Activated T-helper 17 cell treated with anti-CD3 and anti-CD28 coated beads, Interleukin-2, amount 50 U/mL, for 72 hours (primary cell): ENCODE data around the gene FSTL4. TPM values are rescaled to one million over a fixed set of nuclear protein-coding genes. Genes with fewer than 3 reads are reported as not detected.

Source experiments
- ATAC-seq: fragments of 150-1000 bp; cut with Tn5 transposase; replicated peaks from 2 replicates; pipeline ENCODE4 v1.10.0; 2021; ENCODE audit warnings: mild to moderate bottlenecking, moderate library complexity
- H3K27ac Mint-ChIP-seq: one replicate; pipeline ENCODE4 v1.8.0; 2022; ENCODE audit warnings: mixed read lengths
- H3K27me3 Mint-ChIP-seq: one replicate; pipeline ENCODE4 v1.8.0; 2022; ENCODE audit warnings: mixed read lengths
- H3K36me3 Mint-ChIP-seq: one replicate; pipeline ENCODE4 v1.8.0; 2022; ENCODE audit warnings: low read depth, mild to moderate bottlenecking, mixed read lengths
- H3K4me1 Mint-ChIP-seq: one replicate; pipeline ENCODE4 v1.8.0; 2022; ENCODE audit warnings: mixed read lengths
- H3K4me3 Mint-ChIP-seq: one replicate; pipeline ENCODE4 v1.8.0; 2022; ENCODE audit warnings: mild to moderate bottlenecking, mixed read lengths
- H3K9me3 Mint-ChIP-seq: one replicate; pipeline ENCODE4 v1.8.0; 2022; ENCODE audit warnings: mixed read lengths
- total RNA-seq, 2 donors: library from RNA; stranded (reverse); gene quantifications; one replicate each; pipeline ENCODE4 v1.2.3, GENCODE V29; 2022

FSTL4 gene
- total RNA-seq, 2 donors from 2014 or later: 0.24 TPM; not detected in 1

- no peaks in the 10 kb centered on the region for H3K9me3 Mint-ChIP-seq
- no peak overlapping the region for H3K4me3 Mint-ChIP-seq
- ATAC-seq: no peak
- no peak overlapping the region for H3K27ac Mint-ChIP-seq
- no peaks in the 10 kb centered on the region for H3K36me3 Mint-ChIP-seq
- no peaks in the 10 kb centered on the region for H3K27me3 Mint-ChIP-seq
- no peaks in the 10 kb centered on the region for H3K4me1 Mint-ChIP-seq
Observed at GRCh38 chr5:133266966-133267365, 345.4 kb downstream of the FSTL4 start.

- no peaks in the 10 kb centered on the region for H3K4me1 Mint-ChIP-seq
- H3K27ac Mint-ChIP-seq: no peak overlapping the region
- no peaks in the 10 kb centered on the region for H3K9me3 Mint-ChIP-seq
- H3K27me3 Mint-ChIP-seq: no peaks in the 10 kb centered on the region
- H3K36me3 Mint-ChIP-seq: no peaks in the 10 kb centered on the region
- H3K4me3 Mint-ChIP-seq: no peak overlapping the region
- no peak for ATAC-seq
Observed at GRCh38 chr5:133266527-133266878, 345.8 kb downstream of the FSTL4 start.

- no peak for ATAC-seq
- no peak overlapping the region for H3K27ac Mint-ChIP-seq
- no peaks in the 10 kb centered on the region for H3K36me3 Mint-ChIP-seq
- H3K9me3 Mint-ChIP-seq: no peaks in the 10 kb centered on the region
- H3K4me1 Mint-ChIP-seq: no peaks in the 10 kb centered on the region
- H3K27me3 Mint-ChIP-seq: no peaks in the 10 kb centered on the region
- no peak overlapping the region for H3K4me3 Mint-ChIP-seq
Observed at GRCh38 chr5:133265720-133266526, 346.4 kb downstream of the FSTL4 start.

GRCh38 chr5:133265257-133265656 is 347.1 kb downstream of the FSTL4 start:
- H3K4me1 Mint-ChIP-seq: no peaks in the 10 kb centered on the region
- no peaks in the 10 kb centered on the region for H3K9me3 Mint-ChIP-seq
- H3K36me3 Mint-ChIP-seq: no peaks in the 10 kb centered on the region
- peak; percentile 28 for ATAC-seq
- no peak overlapping the region for H3K4me3 Mint-ChIP-seq
- H3K27me3 Mint-ChIP-seq: no peaks in the 10 kb centered on the region
- no peak overlapping the region for H3K27ac Mint-ChIP-seq

DNA sequence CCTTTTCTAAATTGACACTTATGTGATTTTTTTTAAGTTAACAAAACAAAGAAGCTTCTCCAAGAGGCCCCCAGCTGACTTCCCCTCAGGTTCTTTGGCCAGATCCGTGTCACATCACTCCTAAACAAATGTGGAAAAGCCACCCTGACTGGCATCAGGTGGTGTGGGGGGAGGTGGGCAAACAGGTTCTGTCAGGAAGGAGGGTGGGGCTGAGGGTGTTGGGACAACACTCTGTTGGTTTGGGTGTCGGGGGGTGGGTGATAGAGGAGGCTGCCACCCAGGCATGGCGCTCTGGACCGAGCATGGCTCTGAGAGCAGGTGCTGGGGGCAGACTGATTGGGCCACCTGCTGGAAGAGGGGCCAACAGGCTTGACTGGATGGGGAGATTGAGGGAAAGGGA is 349.7 kb downstream of the FSTL4 start:
- no peak for ATAC-seq
- no peak overlapping the region for H3K4me3 Mint-ChIP-seq
- H3K27me3 Mint-ChIP-seq: no peaks in the 10 kb centered on the region
- H3K4me1 Mint-ChIP-seq: peaks cover 8% of the 10 kb centered on the region
- H3K36me3 Mint-ChIP-seq: no peaks in the 10 kb centered on the region
- no peak overlapping the region for H3K27ac Mint-ChIP-seq
- H3K9me3 Mint-ChIP-seq: no peaks in the 10 kb centered on the region

- Mint-ChIP-seq H3K27ac (no peak overlapping the region), H3K4me3 (no peak overlapping the region), H3K4me1 (peaks cover 9% of the 10 kb centered on the region), H3K36me3 (no peaks in the 10 kb centered on the region), H3K9me3 (no peaks in the 10 kb centered on the region), H3K27me3 (no peaks in the 10 kb centered on the region)
- ATAC-seq: no peak
Observed at GRCh38 chr5:133261993-133262392, 350.3 kb downstream of the FSTL4 start.

DNA sequence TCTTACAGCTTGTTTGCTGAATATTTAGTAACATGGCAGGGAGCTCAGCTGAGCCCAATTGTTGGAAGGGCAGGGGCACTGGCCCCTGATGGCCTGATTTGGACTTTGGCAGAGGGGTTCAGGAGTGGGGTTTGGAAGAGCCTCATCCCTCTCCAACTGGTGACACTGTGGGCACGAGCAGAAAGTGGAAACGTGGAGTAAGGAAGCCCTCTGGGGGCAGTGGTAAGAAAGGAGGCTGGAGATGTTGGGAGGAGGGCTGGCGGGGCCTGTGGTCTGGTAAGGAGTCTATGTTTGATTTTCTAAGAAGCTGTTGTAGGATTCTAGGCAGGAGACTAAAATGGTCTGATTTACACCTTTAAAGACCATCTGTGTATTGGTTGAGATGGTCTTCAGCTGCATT is 351.6 kb downstream of the FSTL4 start:
- H3K9me3 Mint-ChIP-seq: no peaks in the 10 kb centered on the region
- no peak overlapping the region for H3K27ac Mint-ChIP-seq
- H3K36me3 Mint-ChIP-seq: no peaks in the 10 kb centered on the region
- no peak overlapping the region for H3K4me3 Mint-ChIP-seq
- H3K4me1 Mint-ChIP-seq: peaks cover 9% of the 10 kb centered on the region
- no peak for ATAC-seq
- no peaks in the 10 kb centered on the region for H3K27me3 Mint-ChIP-seq

GRCh38 chr5:133259199-133259997 is 352.9 kb downstream of the FSTL4 start:
- H3K36me3 Mint-ChIP-seq: no peaks in the 10 kb centered on the region
- no peaks in the 10 kb centered on the region for H3K27me3 Mint-ChIP-seq
- no peak for ATAC-seq
- H3K27ac Mint-ChIP-seq: no peak overlapping the region
- no peaks in the 10 kb centered on the region for H3K9me3 Mint-ChIP-seq
- peaks cover 9% of the 10 kb centered on the region for H3K4me1 Mint-ChIP-seq
- H3K4me3 Mint-ChIP-seq: no peak overlapping the region

- no peak overlapping the region for H3K4me3 Mint-ChIP-seq
- H3K27me3 Mint-ChIP-seq: no peaks in the 10 kb centered on the region
- ATAC-seq: peak; percentile 85
- no peaks in the 10 kb centered on the region for H3K9me3 Mint-ChIP-seq
- H3K36me3 Mint-ChIP-seq: no peaks in the 10 kb centered on the region
- peaks cover 9% of the 10 kb centered on the region for H3K4me1 Mint-ChIP-seq
- peak overlapping the region; percentile 55 for H3K27ac Mint-ChIP-seq
Observed at GRCh38 chr5:133257977-133258376, 354.4 kb downstream of the FSTL4 start.

GRCh38 chr5:133256276-133256675 is 356.1 kb downstream of the FSTL4 start:
- Mint-ChIP-seq H3K4me3 (no peak overlapping the region), H3K27ac (no peak overlapping the region), H3K4me1 (peaks cover 9% of the 10 kb centered on the region), H3K9me3 (no peaks in the 10 kb centered on the region), H3K36me3 (no peaks in the 10 kb centered on the region), H3K27me3 (no peaks in the 10 kb centered on the region)
- ATAC-seq: no peak

DNA sequence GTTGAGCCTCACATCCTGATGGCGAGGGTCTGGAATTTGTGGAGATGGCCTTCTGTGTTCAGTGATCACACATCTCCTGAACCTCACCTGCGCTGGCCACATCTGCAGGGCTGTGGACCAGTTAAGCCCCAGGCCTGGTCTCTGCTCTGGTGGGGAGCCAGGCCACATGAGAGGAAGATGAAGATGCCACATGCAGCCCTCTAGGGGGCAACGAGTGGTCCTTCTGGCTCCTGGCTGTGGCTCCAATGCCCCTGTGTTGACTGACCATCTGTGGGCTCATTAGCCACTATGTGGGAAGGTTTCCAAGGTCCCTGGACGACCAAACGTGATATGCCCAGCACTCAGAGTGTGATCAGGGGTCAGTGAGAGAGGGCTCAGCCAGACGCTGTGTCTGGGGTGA is 357.5 kb downstream of the FSTL4 start:
- Mint-ChIP-seq H3K36me3 (no peaks in the 10 kb centered on the region), H3K27ac (no peak overlapping the region)

DNA sequence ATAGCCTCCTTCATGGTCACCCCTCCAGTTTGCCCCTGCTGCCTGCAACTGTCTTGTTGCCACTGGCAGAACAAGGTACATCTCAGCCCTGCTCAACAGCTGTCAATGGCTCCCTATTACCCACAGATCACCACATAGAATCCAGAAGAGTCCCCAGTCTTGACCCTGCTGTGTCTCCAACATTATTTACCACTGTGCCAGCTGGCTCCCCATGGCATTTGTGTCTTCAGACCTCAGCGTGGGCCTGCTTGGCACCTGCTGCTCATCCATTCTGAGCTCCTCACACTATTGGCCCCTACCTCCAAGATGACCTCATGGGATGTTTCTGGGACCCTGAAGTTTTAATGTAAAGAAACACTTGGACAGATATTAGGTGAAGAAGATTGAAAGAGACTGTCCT is 358.7 kb downstream of the FSTL4 start:
- Mint-ChIP-seq H3K4me1 (peaks cover 4% of the 10 kb centered on the region), H3K4me3 (no peak overlapping the region), H3K27me3 (no peaks in the 10 kb centered on the region), H3K9me3 (no peaks in the 10 kb centered on the region), H3K36me3 (no peaks in the 10 kb centered on the region), H3K27ac (no peak overlapping the region)
- no peak for ATAC-seq

More for the DNA sequence above, 357.5 kb downstream of the FSTL4 start:
- no peak for ATAC-seq
- Mint-ChIP-seq H3K27me3 (no peaks in the 10 kb centered on the region), H3K9me3 (no peaks in the 10 kb centered on the region), H3K4me3 (no peak overlapping the region), H3K4me1 (peaks cover 9% of the 10 kb centered on the region)

DNA sequence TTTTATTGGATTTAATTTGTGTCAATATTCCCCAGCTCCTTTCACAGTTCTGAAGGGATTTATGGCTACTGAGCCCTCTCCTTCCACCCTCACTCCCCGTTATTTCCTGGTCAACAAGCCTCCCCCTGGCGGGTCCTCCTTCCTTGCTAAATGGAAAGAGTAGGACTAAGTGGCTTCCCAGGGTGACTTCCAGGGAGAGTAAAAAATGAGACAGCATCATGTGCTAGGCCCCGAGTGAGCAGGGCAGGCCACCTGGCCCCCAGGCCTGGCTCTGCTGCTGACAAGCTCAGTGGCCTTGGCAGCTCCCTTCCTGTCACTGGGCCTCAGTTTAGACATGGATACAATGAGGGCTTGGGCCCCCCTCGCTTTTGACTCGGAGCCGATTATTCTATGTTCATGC is 359.3 kb downstream of the FSTL4 start:
- Mint-ChIP-seq H3K9me3 (no peaks in the 10 kb centered on the region), H3K27ac (no peak overlapping the region), H3K4me1 (peaks cover 4% of the 10 kb centered on the region), H3K36me3 (no peaks in the 10 kb centered on the region), H3K4me3 (no peak overlapping the region), H3K27me3 (no peaks in the 10 kb centered on the region)
- no peak for ATAC-seq

- ATAC-seq: no peak
- H3K27me3 Mint-ChIP-seq: no peaks in the 10 kb centered on the region
- no peaks in the 10 kb centered on the region for H3K4me1 Mint-ChIP-seq
- no peak overlapping the region for H3K27ac Mint-ChIP-seq
- H3K36me3 Mint-ChIP-seq: no peaks in the 10 kb centered on the region
- no peaks in the 10 kb centered on the region for H3K9me3 Mint-ChIP-seq
- H3K4me3 Mint-ChIP-seq: no peak overlapping the region
Observed at GRCh38 chr5:133252133-133252480, 360.2 kb downstream of the FSTL4 start.
